Measurements from ENCODE around the gene ARAP1. TPM values are rescaled to one million over a fixed set of nuclear protein-coding genes. Genes with fewer than 3 reads are reported as not detected.

The ARAP1 gene
- polyA plus RNA-seq, 1 donor from 2014 or later: 20.7 TPM

GRCh38 chr11:72661486-72661885, 90.7 kb downstream of the ARAP1 start:
- Mint-ChIP-seq H3K27ac (peak overlapping the region in 1 of 3 donors; percentile 4), H3K27me3 (peaks cover 18% of the 10 kb centered on the region), H3K4me1 (no peaks in the 10 kb centered on the region), H3K4me3 (no peak overlapping the region), H3K9me3 (peaks cover 0 to 2% (median 0%) of the 10 kb centered on the region in 3 donors), H3K36me3 (no peaks in the 10 kb centered on the region)

- Mint-ChIP-seq H3K4me1 (no peaks in the 10 kb centered on the region), H3K27me3 (peaks cover 12% of the 10 kb centered on the region), H3K9me3 (peaks cover 0 to 1% (median 0%) of the 10 kb centered on the region in 3 donors), H3K4me3 (no peak overlapping the region), H3K27ac (no peak overlapping the region), H3K36me3 (no peaks in the 10 kb centered on the region)
These were observed 93.1 kb downstream of the ARAP1 start for GRCh38 chr11:72658989-72659640.

GRCh38 chr11:72657411-72658100, 94.7 kb downstream of the ARAP1 start:
- H3K4me1 Mint-ChIP-seq: peaks cover 0 to 1% (median 0%) of the 10 kb centered on the region in 3 donors
- H3K27me3 Mint-ChIP-seq: peaks cover 12% of the 10 kb centered on the region
- peak overlapping the region in 1 of 4 donors; percentile 47 for H3K4me3 Mint-ChIP-seq
- no peaks in the 10 kb centered on the region for H3K9me3 Mint-ChIP-seq
- H3K36me3 Mint-ChIP-seq: no peaks in the 10 kb centered on the region
- no peak overlapping the region for H3K27ac Mint-ChIP-seq

GRCh38 chr11:72655896-72656464, 96.2 kb downstream of the ARAP1 start:
- H3K27me3 Mint-ChIP-seq: peaks cover 9% of the 10 kb centered on the region
- H3K4me1 Mint-ChIP-seq: peaks cover 0 to 1% (median 0%) of the 10 kb centered on the region in 3 donors
- no peak overlapping the region for H3K4me3 Mint-ChIP-seq
- no peaks in the 10 kb centered on the region for H3K9me3 Mint-ChIP-seq
- no peak overlapping the region for H3K27ac Mint-ChIP-seq
- H3K36me3 Mint-ChIP-seq: no peaks in the 10 kb centered on the region

- Mint-ChIP-seq H3K4me1 (peaks cover 0 to 2% (median 0%) of the 10 kb centered on the region in 3 donors), H3K36me3 (no peaks in the 10 kb centered on the region), H3K9me3 (no peaks in the 10 kb centered on the region), H3K4me3 (no peak overlapping the region), H3K27me3 (peaks cover 3% of the 10 kb centered on the region), H3K27ac (no peak overlapping the region)
These were observed 97.2 kb downstream of the ARAP1 start for GRCh38 chr11:72655014-72655413.

- peaks cover 0 to 4% (median 0%) of the 10 kb centered on the region in 3 donors for H3K4me1 Mint-ChIP-seq
- no peaks in the 10 kb centered on the region for H3K36me3 Mint-ChIP-seq
- H3K27me3 Mint-ChIP-seq: no peaks in the 10 kb centered on the region
- peak overlapping the region in 1 of 3 donors; percentile 2 for H3K27ac Mint-ChIP-seq
- H3K9me3 Mint-ChIP-seq: no peaks in the 10 kb centered on the region
- no peak overlapping the region for H3K4me3 Mint-ChIP-seq
These were observed 98.6 kb downstream of the ARAP1 start for GRCh38 chr11:72653649-72654048.

- H3K36me3 Mint-ChIP-seq: no peaks in the 10 kb centered on the region
These were observed 99.2 kb downstream of the ARAP1 start for GRCh38 chr11:72652873-72653630.

GRCh38 chr11:72652133-72652532, 100.1 kb downstream of the ARAP1 start:
- Mint-ChIP-seq H3K36me3 (no peaks in the 10 kb centered on the region), H3K27me3 (no peaks in the 10 kb centered on the region), H3K9me3 (no peaks in the 10 kb centered on the region), H3K4me1 (peaks cover 0 to 4% (median 0%) of the 10 kb centered on the region in 3 donors), H3K4me3 (no peak overlapping the region), H3K27ac (no peak overlapping the region)

More at GRCh38 chr11:72652873-72653630, 99.2 kb downstream of the ARAP1 start:
- Mint-ChIP-seq H3K27ac (peak overlapping the region in 1 of 3 donors; percentile 2), H3K4me1 (peaks cover 0 to 4% (median 0%) of the 10 kb centered on the region in 3 donors), H3K27me3 (no peaks in the 10 kb centered on the region), H3K9me3 (no peaks in the 10 kb centered on the region), H3K4me3 (no peak overlapping the region)

- Mint-ChIP-seq H3K9me3 (no peaks in the 10 kb centered on the region), H3K27ac (peak overlapping the region in 1 of 3 donors; percentile 93), H3K4me1 (peaks cover 0 to 4% (median 0%) of the 10 kb centered on the region in 3 donors), H3K36me3 (no peaks in the 10 kb centered on the region), H3K4me3 (peak overlapping the region in 1 of 4 donors; percentile 60), H3K27me3 (peaks cover 2% of the 10 kb centered on the region)
These were observed 102.8 kb downstream of the ARAP1 start for GRCh38 chr11:72649215-72649976.

- H3K4me1 Mint-ChIP-seq: peaks cover 0 to 9% (median 1%) of the 10 kb centered on the region in 3 donors
- no peak overlapping the region for H3K4me3 Mint-ChIP-seq
- H3K36me3 Mint-ChIP-seq: no peaks in the 10 kb centered on the region
- no peak overlapping the region for H3K27ac Mint-ChIP-seq
- no peaks in the 10 kb centered on the region for H3K9me3 Mint-ChIP-seq
- peaks cover 2% of the 10 kb centered on the region for H3K27me3 Mint-ChIP-seq
These were observed 103.6 kb downstream of the ARAP1 start for GRCh38 chr11:72648384-72649136.

GRCh38 chr11:72647882-72648281, 104.3 kb downstream of the ARAP1 start:
- H3K9me3 Mint-ChIP-seq: no peaks in the 10 kb centered on the region
- no peak overlapping the region for H3K4me3 Mint-ChIP-seq
- no peak overlapping the region for H3K27ac Mint-ChIP-seq
- peaks cover 3% of the 10 kb centered on the region for H3K27me3 Mint-ChIP-seq
- peaks cover 0 to 8% (median 1%) of the 10 kb centered on the region in 3 donors for H3K4me1 Mint-ChIP-seq
- H3K36me3 Mint-ChIP-seq: no peaks in the 10 kb centered on the region

GRCh38 chr11:72646472-72646871, 105.7 kb downstream of the ARAP1 start:
- H3K9me3 Mint-ChIP-seq: no peaks in the 10 kb centered on the region
- no peaks in the 10 kb centered on the region for H3K36me3 Mint-ChIP-seq
- peaks cover 5% of the 10 kb centered on the region for H3K27me3 Mint-ChIP-seq
- H3K4me1 Mint-ChIP-seq: peaks cover 0 to 10% (median 1%) of the 10 kb centered on the region in 3 donors
- H3K4me3 Mint-ChIP-seq: no peak overlapping the region
- H3K27ac Mint-ChIP-seq: no peak overlapping the region

- Mint-ChIP-seq H3K27ac (no peak overlapping the region), H3K27me3 (peaks cover 5% of the 10 kb centered on the region), H3K36me3 (no peaks in the 10 kb centered on the region), H3K4me1 (peaks cover 0 to 10% (median 1%) of the 10 kb centered on the region in 3 donors), H3K9me3 (no peaks in the 10 kb centered on the region), H3K4me3 (no peak overlapping the region)
These were observed 106.2 kb downstream of the ARAP1 start for GRCh38 chr11:72646024-72646423.

- Mint-ChIP-seq H3K27ac (no peak overlapping the region), H3K9me3 (no peaks in the 10 kb centered on the region), H3K27me3 (peaks cover 5% of the 10 kb centered on the region), H3K4me1 (peaks cover 0 to 8% (median 1%) of the 10 kb centered on the region in 3 donors), H3K36me3 (no peaks in the 10 kb centered on the region), H3K4me3 (peak overlapping the region; percentile 17 to 75 (median 62))
These were observed 108.7 kb downstream of the ARAP1 start for GRCh38 chr11:72643547-72643946.
